Measurements from ENCODE around the gene KCNG3.

KCNG3 gene

GRCh38 chr2:42486145-42486906 is 7.5 kb downstream of the KCNG3 start:
- no peak for DNase-seq

DNA sequence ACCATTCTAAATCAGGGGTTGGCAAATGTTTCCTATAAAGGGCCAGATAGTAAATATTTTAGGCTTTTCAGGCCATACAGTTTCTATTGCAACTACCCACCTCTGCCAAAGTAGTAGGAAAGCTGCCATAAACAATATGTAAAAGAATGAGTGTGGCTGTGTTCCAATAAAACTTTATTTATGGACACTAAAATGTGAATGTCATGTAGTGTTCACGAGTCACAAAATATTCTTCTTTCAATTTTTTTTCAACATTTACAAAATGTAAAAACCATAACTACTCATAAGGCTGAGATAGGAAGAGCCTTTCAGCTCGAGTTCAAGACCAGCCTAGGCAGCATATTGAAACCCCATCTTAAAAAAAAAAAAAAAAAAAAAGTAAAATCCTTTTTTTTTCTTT is 13.4 kb downstream of the KCNG3 start:
- DNase-seq = no peak

DNA sequence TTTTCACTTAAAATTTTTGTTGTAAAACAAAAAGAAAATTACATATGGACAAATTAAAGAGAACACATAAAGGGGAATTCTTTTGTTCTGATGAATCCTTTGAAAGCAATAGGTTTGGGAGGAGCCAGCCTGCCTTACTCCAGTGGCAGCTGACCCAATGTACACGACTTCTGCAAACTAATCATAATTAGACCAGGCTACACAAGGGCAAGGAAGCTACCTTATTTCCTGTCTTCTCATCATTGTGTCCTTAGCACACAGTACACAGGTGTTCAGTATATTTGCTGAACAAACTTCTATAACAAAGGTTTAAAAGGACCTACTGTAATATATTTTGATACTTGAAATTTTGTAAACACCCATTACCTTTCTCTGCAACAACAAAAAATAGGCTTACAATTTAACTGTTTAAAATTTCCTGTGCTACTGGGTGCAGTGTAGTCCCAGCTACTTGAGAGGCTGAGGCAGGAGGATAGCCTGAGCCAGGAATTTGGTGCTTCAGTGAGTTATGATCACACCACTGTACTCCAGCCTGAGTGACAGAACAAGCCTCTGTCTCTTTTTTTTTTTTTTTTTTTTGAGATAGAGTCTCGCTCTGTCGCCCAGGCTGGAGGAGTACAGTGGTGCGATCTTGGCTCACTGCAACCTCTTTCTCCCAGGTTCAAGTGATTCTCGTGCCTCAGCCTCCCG is 18.9 kb downstream of the KCNG3 start:
- no peak for DNase-seq

GRCh38 chr2:42470706-42471105 is 23.1 kb downstream of the KCNG3 start:
- no peak for DNase-seq

GRCh38 chr2:42464631-42465030 is 29.2 kb downstream of the KCNG3 start:
- DNase-seq = no peak

- no peak for DNase-seq
These were observed 30.2 kb downstream of the KCNG3 start for GRCh38 chr2:42463570-42463969.

- no peak for DNase-seq
These were observed 34.5 kb downstream of the KCNG3 start for GRCh38 chr2:42459296-42459695.

GRCh38 chr2:42458396-42458795 is 35.4 kb downstream of the KCNG3 start:
- no peak for DNase-seq

GRCh38 chr2:42457011-42457410 is 36.8 kb downstream of the KCNG3 start:
- no peak for DNase-seq

DNA sequence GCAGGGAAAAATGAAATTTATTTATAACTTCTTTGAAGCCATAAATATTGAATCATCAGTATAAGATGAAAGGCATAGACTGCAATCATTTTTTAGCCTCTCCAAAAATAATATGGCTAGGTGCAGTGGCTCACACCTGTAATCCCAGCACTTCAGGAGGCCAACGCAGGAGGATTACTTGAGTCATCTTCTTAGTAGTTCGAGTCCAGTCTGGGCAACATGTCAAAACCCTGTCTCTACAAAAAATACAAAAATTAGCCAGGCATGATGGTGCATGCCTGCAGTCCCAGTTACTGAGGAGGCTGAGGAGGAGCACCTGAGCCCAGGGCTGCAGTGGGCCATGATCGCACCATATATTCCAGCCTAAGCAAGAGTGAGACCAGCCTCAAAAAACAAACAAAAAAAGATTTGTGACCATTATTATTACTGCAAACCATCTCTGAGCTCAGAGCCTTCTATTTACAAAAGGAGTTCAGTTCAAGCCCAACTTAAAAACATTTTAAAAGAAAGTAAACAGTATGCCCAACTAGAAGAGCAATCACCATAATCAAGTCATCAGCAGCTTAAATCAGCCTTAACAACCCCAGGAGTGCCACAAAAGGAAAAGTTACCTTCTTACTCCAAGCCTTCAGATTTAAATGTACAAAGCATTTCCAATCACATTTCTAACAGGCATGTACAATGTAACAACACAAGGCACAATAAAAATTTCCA is 37.5 kb downstream of the KCNG3 start:
- DNase-seq = no peak

DNA sequence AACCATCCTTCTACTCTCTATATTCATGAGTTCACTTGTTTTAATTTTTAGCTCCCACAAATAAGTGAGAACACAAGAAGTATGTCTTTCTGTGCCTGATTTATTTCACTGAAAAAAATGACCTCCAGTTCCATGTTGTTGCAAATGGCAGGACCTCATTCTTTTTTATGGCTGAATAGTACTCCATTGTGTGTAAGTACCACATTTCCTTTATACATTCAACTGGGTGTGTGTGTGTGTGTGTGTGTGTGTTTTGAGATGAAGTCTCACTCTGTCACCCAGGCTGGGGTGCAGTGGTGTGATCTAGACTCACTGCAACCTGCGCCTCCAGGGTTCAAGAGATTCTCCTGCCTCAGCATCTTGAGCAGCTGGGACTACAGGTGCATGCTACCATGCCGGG is 41.2 kb downstream of the KCNG3 start:
- DNase-seq = no peak

DNA sequence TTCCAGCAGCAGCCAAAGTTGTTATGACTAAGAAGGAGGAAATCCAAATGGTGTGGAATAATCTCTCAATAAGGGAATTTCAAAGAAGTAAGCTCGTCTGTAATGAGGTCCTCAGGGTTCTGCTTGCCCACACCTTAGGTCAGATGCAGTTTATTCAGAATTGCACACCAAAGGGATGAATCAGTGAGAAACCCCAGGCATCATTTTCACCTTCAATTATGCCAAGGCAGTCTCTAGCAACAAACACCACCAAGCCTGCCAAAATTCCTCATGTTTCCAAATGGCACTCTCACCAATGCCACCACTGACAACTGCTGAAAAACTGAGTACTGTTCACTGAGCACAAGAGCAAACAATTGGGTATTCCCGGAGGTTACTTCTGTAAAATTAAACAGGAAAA is 43.6 kb downstream of the KCNG3 start:
- DNase-seq = no peak

GRCh38 chr2:42449163-42450087 is 44.4 kb downstream of the KCNG3 start:
- no peak for DNase-seq

GRCh38 chr2:42448163-42448562 is 45.6 kb downstream of the KCNG3 start:
- no peak for DNase-seq

- DNase-seq = no peak
These were observed 47.1 kb downstream of the KCNG3 start for GRCh38 chr2:42446503-42447271.

DNA sequence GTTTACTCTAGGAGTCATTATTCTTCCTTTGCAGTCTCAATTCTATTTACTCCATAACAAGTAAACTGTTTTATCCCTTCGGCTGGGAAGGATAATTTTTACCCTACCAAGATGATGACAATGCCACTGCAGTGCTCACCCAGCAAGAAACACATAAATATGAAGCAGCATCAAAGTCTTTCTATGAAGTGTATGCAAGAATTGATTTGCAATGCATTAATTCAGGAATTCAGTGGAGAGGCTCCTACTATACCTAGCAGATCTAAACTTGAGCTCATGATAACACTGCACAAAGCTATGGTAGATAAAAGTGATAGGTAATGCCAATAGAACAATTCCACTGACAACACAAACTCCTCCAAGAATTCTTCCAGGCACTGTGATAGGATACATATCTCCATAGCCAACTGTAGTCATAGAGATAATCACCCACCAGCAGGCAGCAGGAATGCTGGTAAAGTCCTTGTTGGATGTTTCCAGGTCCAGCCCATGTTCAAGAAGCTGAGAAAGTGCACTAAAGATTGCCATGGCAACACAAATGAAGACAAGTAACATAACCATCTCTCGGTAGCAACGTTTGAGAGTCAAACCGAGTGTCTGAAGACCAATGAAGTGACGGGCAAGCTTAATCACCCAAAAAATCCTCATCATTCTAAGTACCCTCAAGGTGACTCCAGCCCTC is 49.9 kb downstream of the KCNG3 start:
- no peak for DNase-seq

DNA sequence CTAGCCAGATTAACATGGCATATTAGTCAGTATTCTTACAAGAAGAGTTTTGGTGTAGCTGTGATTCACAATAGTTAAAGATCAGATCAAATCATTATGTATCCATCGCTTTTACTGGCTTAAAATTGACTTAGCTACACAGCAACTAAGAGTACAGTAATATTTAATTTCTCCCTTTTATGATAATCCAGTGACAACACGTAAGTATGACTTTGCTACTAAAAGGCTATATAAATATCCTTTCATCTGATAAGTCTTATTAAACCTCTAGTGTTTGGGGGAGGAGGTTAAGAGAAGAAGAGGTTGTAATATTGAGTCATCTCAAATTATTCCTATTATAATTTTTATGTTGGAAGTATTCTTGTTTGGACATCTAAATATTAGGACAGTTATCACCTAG is 51.0 kb downstream of the KCNG3 start:
- DNase-seq = no peak

DNA sequence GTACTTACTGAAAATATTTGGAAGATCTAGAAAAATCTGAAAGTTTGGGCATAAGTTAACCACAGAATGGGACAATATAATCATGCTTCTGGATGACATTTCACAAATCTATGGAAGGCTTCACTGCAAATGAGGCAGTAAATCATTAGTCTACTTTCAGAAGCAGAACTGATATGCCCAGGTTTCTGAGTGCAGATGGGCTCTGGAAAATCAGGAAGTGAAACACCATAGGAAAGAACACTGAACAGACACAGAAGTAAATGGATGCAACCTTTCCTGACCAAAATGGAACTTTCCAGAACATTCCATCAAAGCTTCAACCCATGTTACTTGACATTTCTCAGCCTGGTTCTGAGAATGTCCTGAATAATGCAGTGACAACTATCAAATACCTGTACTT is 55.1 kb downstream of the KCNG3 start:
- DNase-seq = no peak

DNA sequence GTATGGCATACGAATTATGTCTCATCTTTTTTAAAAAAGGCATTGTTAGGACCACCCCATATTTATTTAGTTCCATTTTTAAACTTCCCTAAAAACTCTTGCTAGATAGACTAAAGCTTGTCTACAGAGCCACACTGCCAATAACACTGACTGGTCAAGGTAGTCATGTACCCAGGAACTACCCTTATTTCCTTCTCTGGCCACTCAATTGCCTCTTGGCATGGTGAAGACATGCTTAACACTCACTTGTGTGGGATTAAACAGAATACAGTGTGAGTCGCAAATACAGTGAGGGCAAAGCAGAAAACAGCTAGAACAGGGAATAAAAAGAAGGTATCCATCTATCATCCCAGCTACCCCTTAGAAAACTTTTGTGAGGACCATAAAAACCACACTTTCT is 57.4 kb downstream of the KCNG3 start:
- DNase-seq = no peak

DNA sequence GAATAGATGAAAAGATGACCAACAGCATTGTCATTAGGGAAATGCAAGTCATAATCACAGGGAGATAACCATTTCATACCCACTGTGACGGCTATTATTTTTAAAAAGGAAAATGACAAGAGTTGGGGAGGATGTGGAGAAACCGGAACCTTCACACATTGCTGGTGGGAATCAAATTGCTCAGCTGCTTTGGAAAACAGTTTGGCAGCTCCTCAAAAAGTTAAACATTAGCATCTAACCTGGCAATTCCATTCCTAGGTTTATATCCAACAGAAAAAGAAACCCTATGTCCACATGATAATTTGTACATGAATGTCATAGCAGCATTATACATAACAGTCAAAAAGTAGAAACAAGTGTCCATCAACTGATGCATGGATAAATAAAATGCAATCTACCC is 58.2 kb downstream of the KCNG3 start:
- no peak for DNase-seq

- DNase-seq = no peak
These were observed 63.6 kb downstream of the KCNG3 start for GRCh38 chr2:42430188-42430587.

GRCh38 chr2:42429352-42429751 is 64.4 kb downstream of the KCNG3 start:
- DNase-seq = no peak
